Measurements from ENCODE around the gene REXO4.

GRCh38 chr9:133443982-133444381, 26.2 kb upstream of the REXO4 start:
- TF ChIP-seq NR2C2 (CRISPR knock-in tag; IDR thresholded peaks at IDR 0.05) (no peak), NR2C2 (tag; IDR thresholded peaks at IDR 0.05) (no peak), POLR2A (conservative IDR thresholded peaks at IDR 0.05) (no peak), ZNF561 (CRISPR knock-in tag; conservative IDR thresholded peaks at IDR 0.05) (no peak), TCF7L2 (IDR thresholded peaks at IDR 0.05; ENCODE audit: low read depth, low read length) (no peak), MAFK (IDR thresholded peaks at IDR 0.05; ENCODE audit: low read length) (no peak), CUX1 (CRISPR knock-in tag; IDR thresholded peaks at IDR 0.05) (no peak), PCBP2 (IDR thresholded peaks at IDR 0.05; ENCODE audit: low read depth, low read length, poor library complexity, severe bottlenecking) (no peak)
- TF ChIP-seq, protein P1, sequence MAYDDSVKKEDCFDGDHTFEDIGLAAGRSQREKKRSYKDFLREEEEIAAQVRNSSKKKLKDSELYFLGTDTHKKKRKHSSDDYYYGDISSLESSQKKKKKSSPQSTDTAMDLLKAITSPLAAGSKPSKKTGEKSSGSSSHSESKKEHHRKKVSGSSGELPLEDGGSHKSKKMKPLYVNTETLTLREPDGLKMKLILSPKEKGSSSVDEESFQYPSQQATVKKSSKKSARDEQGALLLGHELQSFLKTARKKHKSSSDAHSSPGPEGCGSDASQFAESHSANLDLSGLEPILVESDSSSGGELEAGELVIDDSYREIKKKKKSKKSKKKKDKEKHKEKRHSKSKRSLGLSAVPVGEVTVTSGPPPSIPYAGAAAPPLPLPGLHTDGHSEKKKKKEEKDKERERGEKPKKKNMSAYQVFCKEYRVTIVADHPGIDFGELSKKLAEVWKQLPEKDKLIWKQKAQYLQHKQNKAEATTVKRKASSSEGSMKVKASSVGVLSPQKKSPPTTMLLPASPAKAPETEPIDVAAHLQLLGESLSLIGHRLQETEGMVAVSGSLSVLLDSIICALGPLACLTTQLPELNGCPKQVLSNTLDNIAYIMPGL (CRISPR knock-in tag; IDR thresholded peaks at IDR 0.05) = no peak
- TF ChIP-seq, protein P2, sequence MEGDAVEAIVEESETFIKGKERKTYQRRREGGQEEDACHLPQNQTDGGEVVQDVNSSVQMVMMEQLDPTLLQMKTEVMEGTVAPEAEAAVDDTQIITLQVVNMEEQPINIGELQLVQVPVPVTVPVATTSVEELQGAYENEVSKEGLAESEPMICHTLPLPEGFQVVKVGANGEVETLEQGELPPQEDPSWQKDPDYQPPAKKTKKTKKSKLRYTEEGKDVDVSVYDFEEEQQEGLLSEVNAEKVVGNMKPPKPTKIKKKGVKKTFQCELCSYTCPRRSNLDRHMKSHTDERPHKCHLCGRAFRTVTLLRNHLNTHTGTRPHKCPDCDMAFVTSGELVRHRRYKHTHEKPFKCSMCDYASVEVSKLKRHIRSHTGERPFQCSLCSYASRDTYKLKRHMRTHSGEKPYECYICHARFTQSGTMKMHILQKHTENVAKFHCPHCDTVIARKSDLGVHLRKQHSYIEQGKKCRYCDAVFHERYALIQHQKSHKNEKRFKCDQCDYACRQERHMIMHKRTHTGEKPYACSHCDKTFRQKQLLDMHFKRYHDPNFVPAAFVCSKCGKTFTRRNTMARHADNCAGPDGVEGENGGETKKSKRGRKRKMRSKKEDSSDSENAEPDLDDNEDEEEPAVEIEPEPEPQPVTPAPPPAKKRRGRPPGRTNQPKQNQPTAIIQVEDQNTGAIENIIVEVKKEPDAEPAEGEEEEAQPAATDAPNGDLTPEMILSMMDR (IDR thresholded peaks at IDR 0.05 in 2 of 3, conservative IDR thresholded peaks at IDR 0.05 in 1 of 3; ENCODE audit: insufficient read depth in 2 of 3, low read depth in 1 of 3, low read length in 3 of 3) = no peak
